Naive thymus-derived CD4-positive, alpha-beta T cell (primary cell): Measurements from ENCODE around the gene ABCB11. TPM values are rescaled to one million over a fixed set of nuclear protein-coding genes. Genes with fewer than 3 reads are reported as not detected.

Experiments
- ATAC-seq: fragments of 150-1000 bp; cut with Tn5 transposase; 2 replicates; pipeline ENCODE4 v1.10.0; 2021; ENCODE audit warnings: mild to moderate bottlenecking, moderate library complexity
- CTCF ChIA-PET: fragments of 350-600 bp; sonication (Branson Sonifier 250); formaldehyde crosslinking; loops from one replicate; lab custom pipeline; 2021; ENCODE audit warnings: antibody characterized with exemption; lab: Charles Lee
- POLR2A ChIA-PET: fragments of 350-600 bp; sonication (Branson Sonifier 250); formaldehyde crosslinking; loops from one replicate; lab custom pipeline; 2021; ENCODE audit warnings: antibody characterized with exemption, inconsistent platforms; lab: Charles Lee
- DNase-seq, 9 donors: peaks; one replicate each; pipeline versions ENCODE4 v3.0.0 to v3.0.0-alpha.2; 2020 to 2022; ENCODE audit warnings: mixed read lengths in 1 of 9
- H3K27ac ChIP-seq: one replicate; pipeline ENCODE4 v1.7.0; 2013; ENCODE audit warnings: mild to moderate bottlenecking, low read depth, low read length, moderate library complexity
- H3K27me3 ChIP-seq, 2 donors: one replicate each; pipeline ENCODE4 v1.7.0; 2013; ENCODE audit warnings: low read length in 2 of 2, mild to moderate bottlenecking in 2 of 2, moderate library complexity in 2 of 2; ENCODE audit not compliant: control insufficient read depth in 2 of 2, insufficient read depth in 2 of 2
- H3K36me3 ChIP-seq, 3 experiments: 1 replicate in 2 of 3; 2 replicates in 1 of 3; pipeline ENCODE4 v1.7.0; 2013; ENCODE audit warnings: low read length in 3 of 3, mild to moderate bottlenecking in 3 of 3, moderate library complexity in 1 of 3; ENCODE audit not compliant: insufficient read depth in 3 of 3, control insufficient read depth in 2 of 3
- H3K4me1 ChIP-seq, 2 donors: one replicate each; pipeline ENCODE4 v1.7.0; 2013; ENCODE audit warnings: low read length in 2 of 2, mild to moderate bottlenecking in 2 of 2, moderate library complexity in 1 of 2; ENCODE audit not compliant: control insufficient read depth in 2 of 2, insufficient read depth in 2 of 2
- H3K4me3 ChIP-seq: 2 replicates; pipeline ENCODE4 v1.7.0; 2013; ENCODE audit warnings: mild to moderate bottlenecking, low read length
- H3K9me3 ChIP-seq, 3 experiments: 1 replicate in 2 of 3; 2 replicates in 1 of 3; pipeline ENCODE4 v1.7.0; 2013; ENCODE audit warnings: low read length in 3 of 3; ENCODE audit not compliant: control insufficient read depth in 2 of 3
- H3K27ac Mint-ChIP-seq, 9 donors: one replicate each; pipeline ENCODE4 v1.8.0; 2020 to 2022; ENCODE audit warnings: mixed read lengths in 9 of 9, mild to moderate bottlenecking in 8 of 9, moderate library complexity in 5 of 9, inconsistent platforms in 2 of 9
- H3K27me3 Mint-ChIP-seq, 5 donors: one replicate each; pipeline ENCODE4 v1.8.0; 2021 to 2022; ENCODE audit warnings: mixed read lengths in 5 of 5, mild to moderate bottlenecking in 1 of 5
- H3K36me3 Mint-ChIP-seq, 5 donors: one replicate each; pipeline ENCODE4 v1.8.0; 2020 to 2022; ENCODE audit warnings: mixed read lengths in 5 of 5, mild to moderate bottlenecking in 3 of 5, inconsistent platforms in 1 of 5
- H3K4me1 Mint-ChIP-seq, 7 donors: one replicate each; pipeline ENCODE4 v1.8.0; 2020 to 2022; ENCODE audit warnings: mixed read lengths in 7 of 7, mild to moderate bottlenecking in 3 of 7, inconsistent platforms in 1 of 7
- H3K4me3 Mint-ChIP-seq, 10 donors: one replicate each; pipeline ENCODE4 v1.8.0; 2020 to 2022; ENCODE audit warnings: mild to moderate bottlenecking in 10 of 10, mixed read lengths in 10 of 10, moderate library complexity in 6 of 10, inconsistent platforms in 2 of 10
- H3K9me3 Mint-ChIP-seq, 11 donors: one replicate each; pipeline ENCODE4 v1.8.0; 2020 to 2022; ENCODE audit warnings: mixed read lengths in 11 of 11, mild to moderate bottlenecking in 4 of 11, inconsistent platforms in 1 of 11, moderate library complexity in 1 of 11
- intact Hi-C, 2 donors: fragments of 100-400 bp; cut with micrococcal nuclease; formaldehyde crosslinking; loops; one replicate each; pipeline ENCODE4 v1.15.1; 2023
- polyA plus RNA-seq, 2 donors: library from polyadenylated mRNA; unstranded; fragments of 300-500 nt; fragmentation: Illumina TruSeq; gene quantifications; one replicate each; pipeline ENCODE4 v1.2.3, GENCODE V29; 2021
- total RNA-seq, 6 experiments: library from RNA in 5 of 6; stranded (reverse) in 5 of 6; gene quantifications; 1 replicate in 5 of 6; 2 replicates in 1 of 6; pipeline ENCODE4 v1.2.3 and lab custom pipeline; 2021 to 2026

ABCB11 gene
- not detected for total RNA-seq
- not detected for polyA plus RNA-seq
- not detected for total RNA-seq (lab: John Stamatoyannopoulos, UW)

- Mint-ChIP-seq H3K27me3 (no peaks in the 10 kb centered on the region), H3K4me3 (no peak within 1 kb of the TSS), H3K36me3 (peaks cover 0 to 5% (median 3%) of the 10 kb centered on the region in 5 donors), H3K9me3 (peaks cover 0 to 17% (median 4%) of the 10 kb centered on the region in 11 donors), H3K27ac (no peak within 1 kb of the TSS), H3K4me1 (peaks cover 0 to 5% (median 2%) of the 10 kb centered on the region in 7 donors)
- no peaks in the 10 kb centered on the region for H3K27me3 ChIP-seq
- no peaks in the 10 kb centered on the region for H3K36me3 ChIP-seq
- ChIA-PET POLR2A (no interaction called here), CTCF (no interaction called here)
- no peaks in the 10 kb centered on the region for H3K9me3 ChIP-seq
- ATAC-seq, result no peak
- no peaks in the 10 kb centered on the region for H3K4me1 ChIP-seq
- intact Hi-C loops, result no loop called here
- no peak within 1 kb of the TSS for H3K4me3 ChIP-seq
- no peak for DNase-seq
- no peak within 1 kb of the TSS for H3K27ac ChIP-seq
Measured at GRCh38 chr2:169031202-169031601, at the start of gene ABCB11. Gene ABCB11, minus strand, starts transcription at chr2:169031324. Its CDS starts 13,199 bp downstream, at chr2:169018125.

- H3K36me3 ChIP-seq, result no peaks in the 10 kb centered on the region
- ATAC-seq (peak; percentile 73), DNase-seq (no peak)
- H3K9me3 Mint-ChIP-seq, result peaks cover 0 to 13% (median 0%) of the 10 kb centered on the region in 11 donors
- no peaks in the 10 kb centered on the region for H3K9me3 ChIP-seq
- H3K27ac ChIP-seq, result no peak overlapping the region
- H3K36me3 Mint-ChIP-seq, result peaks cover 0 to 2% (median 0%) of the 10 kb centered on the region in 5 donors
- H3K27me3 ChIP-seq, result no peaks in the 10 kb centered on the region
- H3K27me3 Mint-ChIP-seq, result no peaks in the 10 kb centered on the region
- no peaks in the 10 kb centered on the region for H3K4me1 ChIP-seq
- H3K27ac Mint-ChIP-seq, result no peak overlapping the region
- no peak overlapping the region for H3K4me3 ChIP-seq
- H3K4me1 Mint-ChIP-seq, result peaks cover 0 to 5% (median 0%) of the 10 kb centered on the region in 7 donors
- ChIA-PET CTCF (no interaction called here), POLR2A (no interaction called here)
- intact Hi-C loops, result no loop called here
- no peak overlapping the region for H3K4me3 Mint-ChIP-seq
Measured at GRCh38 chr2:169080250-169081069, 49.3 kb upstream of the ABCB11 start.

GRCh38 chr2:169077674-169078240 is 46.6 kb upstream of the ABCB11 start:
- peaks cover 0 to 5% (median 0%) of the 10 kb centered on the region in 11 donors for H3K9me3 Mint-ChIP-seq
- ChIA-PET CTCF (no interaction called here), POLR2A (no interaction called here)
- ATAC-seq (no peak), DNase-seq (no peak)
- no peak overlapping the region for H3K4me3 Mint-ChIP-seq
- Histone ChIP-seq H3K4me3 (no peak overlapping the region), H3K27ac (no peak overlapping the region), H3K36me3 (no peaks in the 10 kb centered on the region), H3K4me1 (no peaks in the 10 kb centered on the region), H3K27me3 (no peaks in the 10 kb centered on the region), H3K9me3 (no peaks in the 10 kb centered on the region)
- no peak overlapping the region for H3K27ac Mint-ChIP-seq
- peaks cover 0 to 13% (median 1%) of the 10 kb centered on the region in 7 donors for H3K4me1 Mint-ChIP-seq
- H3K36me3 Mint-ChIP-seq, result peaks cover 0 to 2% (median 0%) of the 10 kb centered on the region in 5 donors
- intact Hi-C loops, result no loop called here
- no peaks in the 10 kb centered on the region for H3K27me3 Mint-ChIP-seq

- Histone ChIP-seq H3K36me3 (no peaks in the 10 kb centered on the region), H3K27me3 (no peaks in the 10 kb centered on the region), H3K27ac (no peak overlapping the region), H3K4me1 (no peaks in the 10 kb centered on the region), H3K4me3 (no peak overlapping the region), H3K9me3 (no peaks in the 10 kb centered on the region)
- peaks cover 0 to 7% (median 0%) of the 10 kb centered on the region in 5 donors for H3K27me3 Mint-ChIP-seq
- H3K4me3 Mint-ChIP-seq, result peak overlapping the region in 1 of 10 donors; percentile 3
- ChIA-PET POLR2A (no interaction called here), CTCF (no interaction called here)
- H3K4me1 Mint-ChIP-seq, result peaks cover 0 to 36% (median 8%) of the 10 kb centered on the region in 7 donors
- H3K27ac Mint-ChIP-seq, result no peak overlapping the region
- DNase-seq (no peak), ATAC-seq (no peak)
- peaks cover 0 to 2% (median 0%) of the 10 kb centered on the region in 5 donors for H3K36me3 Mint-ChIP-seq
- peaks cover 0 to 5% (median 0%) of the 10 kb centered on the region in 11 donors for H3K9me3 Mint-ChIP-seq
- intact Hi-C loops, result loop anchor here in 1 of 2 donors (2.0 kb wide), 1 partner anchor 33 kb away; no protein-coding TSS in a partner anchor
Measured at GRCh38 chr2:169073963-169074751, 43.0 kb upstream of the ABCB11 start.

- peaks cover 0 to 5% (median 0%) of the 10 kb centered on the region in 11 donors for H3K9me3 Mint-ChIP-seq
- Histone ChIP-seq H3K36me3 (no peaks in the 10 kb centered on the region), H3K4me3 (no peak overlapping the region), H3K27me3 (no peaks in the 10 kb centered on the region), H3K9me3 (no peaks in the 10 kb centered on the region), H3K27ac (no peak overlapping the region), H3K4me1 (no peaks in the 10 kb centered on the region)
- peak overlapping the region in 1 of 9 donors; percentile 48 for H3K27ac Mint-ChIP-seq
- H3K36me3 Mint-ChIP-seq, result peaks cover 0 to 4% (median 0%) of the 10 kb centered on the region in 5 donors
- DNase-seq (no peak), ATAC-seq (no peak)
- peak overlapping the region in 1 of 10 donors; percentile 37 for H3K4me3 Mint-ChIP-seq
- CTCF ChIA-PET, result interaction anchor here (0.6 kb wide), 1 partner anchor 91 kb away, joined by 3 read pairs; no protein-coding TSS in a partner anchor
- H3K27me3 Mint-ChIP-seq, result peaks cover 0 to 7% (median 0%) of the 10 kb centered on the region in 5 donors
- peaks cover 0 to 36% (median 8%) of the 10 kb centered on the region in 7 donors for H3K4me1 Mint-ChIP-seq
- intact Hi-C loops, result loop anchor here in 1 of 2 donors (2.0 kb wide), 1 partner anchor 33 kb away; no protein-coding TSS in a partner anchor
- POLR2A ChIA-PET, result no interaction called here
Measured at GRCh38 chr2:169073211-169073962, 42.3 kb upstream of the ABCB11 start.
